Measurements from ENCODE around the gene SLC24A3.

SLC24A3 gene

DNA sequence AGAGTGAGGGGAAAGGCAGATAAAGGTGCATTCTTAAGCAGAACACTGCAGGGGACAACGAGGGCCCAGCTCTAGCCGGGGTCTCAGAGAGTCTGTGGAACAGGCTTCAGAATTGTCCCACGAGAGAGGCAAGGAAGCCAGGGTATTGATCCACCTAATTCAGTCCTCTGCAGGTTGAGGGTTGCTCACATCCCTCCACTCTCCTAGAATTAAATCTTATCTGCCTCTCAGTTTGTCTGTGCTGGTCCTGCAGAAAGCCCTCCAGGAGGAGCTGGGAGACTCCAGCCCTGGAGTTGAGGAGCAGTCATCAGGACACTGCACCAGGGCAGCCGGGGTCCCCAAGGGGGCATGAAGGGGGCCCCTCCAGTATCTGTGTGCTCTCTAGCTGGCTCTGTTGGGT is 39.1 kb downstream of the SLC24A3 start:
- DNase-seq (ENCODE audit: low spot score): no peak
- in situ Hi-C loops (cut with MboI; ENCODE audit: low sequenced_read_pairs, unreplicated experiment): no loop called here
- TF ChIP-seq, protein P1, sequence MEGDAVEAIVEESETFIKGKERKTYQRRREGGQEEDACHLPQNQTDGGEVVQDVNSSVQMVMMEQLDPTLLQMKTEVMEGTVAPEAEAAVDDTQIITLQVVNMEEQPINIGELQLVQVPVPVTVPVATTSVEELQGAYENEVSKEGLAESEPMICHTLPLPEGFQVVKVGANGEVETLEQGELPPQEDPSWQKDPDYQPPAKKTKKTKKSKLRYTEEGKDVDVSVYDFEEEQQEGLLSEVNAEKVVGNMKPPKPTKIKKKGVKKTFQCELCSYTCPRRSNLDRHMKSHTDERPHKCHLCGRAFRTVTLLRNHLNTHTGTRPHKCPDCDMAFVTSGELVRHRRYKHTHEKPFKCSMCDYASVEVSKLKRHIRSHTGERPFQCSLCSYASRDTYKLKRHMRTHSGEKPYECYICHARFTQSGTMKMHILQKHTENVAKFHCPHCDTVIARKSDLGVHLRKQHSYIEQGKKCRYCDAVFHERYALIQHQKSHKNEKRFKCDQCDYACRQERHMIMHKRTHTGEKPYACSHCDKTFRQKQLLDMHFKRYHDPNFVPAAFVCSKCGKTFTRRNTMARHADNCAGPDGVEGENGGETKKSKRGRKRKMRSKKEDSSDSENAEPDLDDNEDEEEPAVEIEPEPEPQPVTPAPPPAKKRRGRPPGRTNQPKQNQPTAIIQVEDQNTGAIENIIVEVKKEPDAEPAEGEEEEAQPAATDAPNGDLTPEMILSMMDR (IDR thresholded peaks at IDR 0.05; ENCODE audit: borderline replicate concordance, control extremely low read depth, extremely low read depth, insufficient read depth, missing control alignments): no peak

DNA sequence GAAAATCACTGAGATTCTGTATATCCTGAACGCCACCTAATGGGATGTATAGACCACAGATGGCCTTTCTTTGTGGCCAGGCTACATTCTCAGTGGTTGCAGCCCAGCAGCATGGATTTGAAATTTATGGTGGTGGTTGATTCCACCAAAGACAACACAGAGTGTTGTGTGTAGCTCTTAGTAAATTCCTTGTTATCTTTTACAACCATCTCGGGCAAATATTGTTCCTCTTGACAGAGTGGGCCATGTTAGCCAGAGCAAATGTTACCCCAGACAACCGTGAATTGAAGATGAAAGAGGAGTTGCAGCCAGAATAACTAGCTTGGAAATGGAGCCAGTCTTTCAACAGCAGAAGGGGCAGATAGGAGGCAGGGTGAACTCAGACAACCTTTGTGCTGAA is 39.5 kb downstream of the SLC24A3 start:
- DNase-seq (ENCODE audit: low spot score): no peak
- in situ Hi-C loops (cut with MboI; ENCODE audit: low sequenced_read_pairs, unreplicated experiment): no loop called here
- TF ChIP-seq, protein P1 (IDR thresholded peaks at IDR 0.05; ENCODE audit: borderline replicate concordance, control extremely low read depth, extremely low read depth, insufficient read depth, missing control alignments): no peak

DNA sequence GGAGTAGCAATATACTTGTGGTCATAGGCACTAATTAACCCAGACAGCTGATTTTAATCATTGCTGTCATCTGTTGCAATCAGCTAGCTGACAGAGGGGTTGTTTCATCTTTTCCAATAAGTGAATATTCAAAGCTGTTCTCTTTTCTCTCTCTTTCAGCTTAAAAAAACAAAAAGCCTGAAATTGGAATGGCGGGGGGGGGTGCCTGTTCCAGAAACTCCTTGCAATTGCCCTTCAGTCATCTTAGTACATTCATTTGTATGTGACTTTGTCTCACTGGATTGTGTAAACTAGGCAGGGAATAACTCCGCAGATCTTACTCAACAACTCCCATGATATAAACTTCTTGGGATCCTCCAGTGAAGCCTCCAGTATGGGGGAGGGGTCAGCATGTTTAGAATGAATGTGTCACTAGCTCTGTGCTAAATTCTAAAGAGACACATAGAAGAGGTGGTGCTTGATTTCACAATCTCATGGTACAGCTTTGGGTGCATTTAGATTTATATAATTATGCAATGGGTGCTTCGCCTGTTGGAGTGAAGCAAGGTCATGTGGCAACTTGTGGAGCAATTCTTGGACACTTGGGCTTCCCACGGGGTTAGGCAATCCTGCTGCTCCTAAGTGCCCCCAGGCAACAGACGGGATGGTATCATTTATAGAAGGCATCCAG is 40.1 kb downstream of the SLC24A3 start:
- TF ChIP-seq, protein P1 (IDR thresholded peaks at IDR 0.05; ENCODE audit: borderline replicate concordance, control extremely low read depth, extremely low read depth, insufficient read depth, missing control alignments): no peak
- in situ Hi-C loops (cut with MboI; ENCODE audit: low sequenced_read_pairs, unreplicated experiment): no loop called here
- DNase-seq (ENCODE audit: low spot score): no peak

DNA sequence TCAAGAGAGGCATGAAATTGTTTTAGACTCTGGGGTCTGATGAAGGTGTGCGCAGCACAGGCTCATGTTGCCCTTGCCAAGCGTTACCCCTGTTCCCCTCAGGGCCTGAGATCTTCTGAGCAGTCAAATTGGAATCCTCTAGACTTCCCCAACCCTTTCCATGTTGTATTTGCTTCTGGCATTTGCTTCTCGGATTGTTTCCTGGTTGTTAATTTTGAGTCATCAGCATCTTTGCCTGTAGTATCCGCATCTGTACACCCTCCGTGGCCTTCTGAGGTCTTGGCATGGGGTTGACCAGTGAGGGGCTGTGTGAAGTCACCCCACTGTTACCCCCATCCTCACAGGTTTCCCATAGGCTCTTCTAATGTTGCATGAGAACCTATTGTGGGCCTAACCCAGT is 40.9 kb downstream of the SLC24A3 start:
- TF ChIP-seq, protein P1 (IDR thresholded peaks at IDR 0.05; ENCODE audit: borderline replicate concordance, control extremely low read depth, extremely low read depth, insufficient read depth, missing control alignments): no peak
- no peak for DNase-seq (ENCODE audit: low spot score)
- in situ Hi-C loops (cut with MboI; ENCODE audit: low sequenced_read_pairs, unreplicated experiment): no loop called here

DNA sequence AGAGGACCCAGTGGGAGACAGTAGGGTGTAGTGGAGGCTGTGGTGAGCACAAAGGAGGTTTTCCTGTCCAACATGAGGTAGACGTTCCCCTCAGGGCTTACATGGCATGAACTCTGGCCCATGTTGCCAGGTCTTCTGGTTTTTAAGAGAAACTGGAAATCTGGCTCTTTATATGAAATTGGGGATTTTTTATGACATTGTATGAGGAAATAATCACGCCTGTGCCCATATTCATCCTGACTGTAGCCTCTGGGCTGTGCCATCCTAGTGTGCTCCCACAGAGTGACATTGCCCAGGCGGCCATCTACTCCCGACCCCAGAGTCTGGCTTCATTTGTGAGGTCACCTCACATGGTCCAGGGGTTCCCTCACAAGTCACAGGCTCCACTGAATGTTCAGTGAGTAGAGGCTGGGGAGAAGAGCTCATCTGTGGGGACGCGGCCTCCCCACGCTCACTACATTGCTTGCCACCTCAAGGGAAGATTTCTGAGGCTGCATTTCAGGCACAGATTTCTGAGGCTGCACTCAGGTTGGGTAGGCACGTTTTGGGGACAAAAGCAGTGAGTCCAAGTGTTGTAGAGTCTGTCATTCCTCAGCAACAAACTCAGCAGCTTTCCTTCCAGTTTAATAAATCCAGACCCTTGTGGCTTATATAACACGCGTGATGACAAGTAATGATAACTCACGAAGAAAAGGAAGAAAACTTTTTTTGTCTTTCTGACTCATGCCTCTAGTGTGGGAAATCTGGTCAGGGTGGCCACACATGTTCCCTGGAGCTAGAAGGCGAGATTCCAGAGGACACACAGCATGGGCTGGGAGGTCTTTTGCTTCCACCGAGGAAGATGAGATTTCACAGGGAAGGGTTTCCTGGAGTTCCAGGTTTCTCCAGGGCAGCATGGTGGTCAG is 41.7 kb downstream of the SLC24A3 start:
- in situ Hi-C loops (cut with MboI; ENCODE audit: low sequenced_read_pairs, unreplicated experiment): no loop called here
- TF ChIP-seq, protein P1 (IDR thresholded peaks at IDR 0.05; ENCODE audit: borderline replicate concordance, control extremely low read depth, extremely low read depth, insufficient read depth, missing control alignments): no peak
- no peak for DNase-seq (ENCODE audit: low spot score)

DNA sequence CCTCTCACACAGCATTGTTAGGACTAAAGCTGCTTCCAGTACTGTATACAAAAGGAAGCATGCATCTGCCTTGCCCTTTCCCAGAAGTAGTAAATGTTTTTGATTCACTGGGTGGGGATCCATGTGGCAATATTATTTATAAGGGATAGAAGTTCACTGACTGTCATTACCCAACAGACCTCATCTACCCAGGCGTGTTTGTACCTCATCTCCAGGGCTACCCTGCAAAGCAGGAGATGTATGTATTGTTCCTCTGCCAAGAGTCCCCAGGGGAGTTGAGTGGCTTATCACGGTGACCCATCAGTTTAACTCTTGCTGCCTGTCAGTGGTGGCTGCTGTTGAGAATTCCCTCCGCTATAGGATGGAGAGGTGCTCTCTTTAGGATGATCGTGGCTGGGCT is 42.5 kb downstream of the SLC24A3 start:
- in situ Hi-C loops (cut with MboI; ENCODE audit: low sequenced_read_pairs, unreplicated experiment): no loop called here

More for the DNA sequence above, 42.5 kb downstream of the SLC24A3 start:
- no peak for DNase-seq (ENCODE audit: low spot score)
- TF ChIP-seq, protein P1 (IDR thresholded peaks at IDR 0.05; ENCODE audit: borderline replicate concordance, control extremely low read depth, extremely low read depth, insufficient read depth, missing control alignments): no peak
